ENCODE results near the gene FGR.

The FGR gene

GRCh38 chr1:27585684-27586083 is 49.3 kb downstream of the FGR start:
- DNase-seq (ENCODE audit: low spot score) = no peak

DNA sequence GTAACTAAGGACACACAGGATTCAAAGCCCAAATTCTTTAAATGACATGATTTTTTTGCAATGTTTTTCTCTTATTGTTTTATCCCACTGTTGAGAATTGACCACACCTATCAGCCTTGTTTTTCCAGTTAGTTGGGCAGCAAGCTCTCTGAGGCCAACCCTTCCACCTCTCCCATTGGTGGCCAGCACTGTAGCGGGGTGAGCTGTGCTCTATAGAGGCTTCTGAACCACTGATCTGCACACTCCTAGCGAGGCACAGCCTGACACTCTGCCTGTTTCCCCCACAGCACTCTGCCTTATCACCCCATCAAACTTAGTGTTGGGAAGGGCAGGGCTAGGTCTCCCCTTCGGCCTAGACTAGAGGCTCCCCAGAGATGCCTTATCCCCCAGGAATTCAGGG is 50.5 kb downstream of the FGR start:
- DNase-seq (ENCODE audit: low spot score) = no peak

- DNase-seq (ENCODE audit: low spot score) = no peak
Measured at GRCh38 chr1:27583479-27583878, 51.5 kb downstream of the FGR start.

DNA sequence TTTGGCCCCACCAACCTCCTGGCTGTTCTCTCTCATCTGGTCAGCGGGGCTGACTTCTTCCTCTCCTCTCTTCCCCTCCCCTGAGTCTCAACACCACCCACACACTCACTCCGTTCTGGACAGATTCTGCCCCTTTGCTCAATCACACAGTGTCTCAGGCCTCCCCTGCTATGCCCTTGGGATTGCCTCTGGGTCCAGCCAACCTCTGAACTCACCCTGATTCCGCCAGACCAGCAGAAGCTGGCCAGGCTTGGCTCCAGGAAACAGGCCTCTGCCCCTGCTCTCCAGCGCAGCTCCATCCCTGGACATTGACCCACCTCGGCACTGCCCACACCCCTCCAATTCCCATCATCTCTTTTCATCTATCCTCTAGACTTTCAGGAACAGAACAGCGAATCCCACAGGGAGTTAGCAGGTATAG is 53.2 kb downstream of the FGR start:
- DNase-seq (ENCODE audit: low spot score) = no peak

GRCh38 chr1:27577504-27578188 is 57.3 kb downstream of the FGR start:
- no peak for DNase-seq (ENCODE audit: low spot score)

GRCh38 chr1:27576806-27577227 is 58.2 kb downstream of the FGR start:
- DNase-seq (ENCODE audit: low spot score) = no peak

- DNase-seq (ENCODE audit: low spot score) = peak; percentile 63
Measured at GRCh38 chr1:27575840-27576331, 59.1 kb downstream of the FGR start.

GRCh38 chr1:27574871-27575831 is 59.8 kb downstream of the FGR start:
- DNase-seq (ENCODE audit: low spot score) = peak; percentile 44

DNA sequence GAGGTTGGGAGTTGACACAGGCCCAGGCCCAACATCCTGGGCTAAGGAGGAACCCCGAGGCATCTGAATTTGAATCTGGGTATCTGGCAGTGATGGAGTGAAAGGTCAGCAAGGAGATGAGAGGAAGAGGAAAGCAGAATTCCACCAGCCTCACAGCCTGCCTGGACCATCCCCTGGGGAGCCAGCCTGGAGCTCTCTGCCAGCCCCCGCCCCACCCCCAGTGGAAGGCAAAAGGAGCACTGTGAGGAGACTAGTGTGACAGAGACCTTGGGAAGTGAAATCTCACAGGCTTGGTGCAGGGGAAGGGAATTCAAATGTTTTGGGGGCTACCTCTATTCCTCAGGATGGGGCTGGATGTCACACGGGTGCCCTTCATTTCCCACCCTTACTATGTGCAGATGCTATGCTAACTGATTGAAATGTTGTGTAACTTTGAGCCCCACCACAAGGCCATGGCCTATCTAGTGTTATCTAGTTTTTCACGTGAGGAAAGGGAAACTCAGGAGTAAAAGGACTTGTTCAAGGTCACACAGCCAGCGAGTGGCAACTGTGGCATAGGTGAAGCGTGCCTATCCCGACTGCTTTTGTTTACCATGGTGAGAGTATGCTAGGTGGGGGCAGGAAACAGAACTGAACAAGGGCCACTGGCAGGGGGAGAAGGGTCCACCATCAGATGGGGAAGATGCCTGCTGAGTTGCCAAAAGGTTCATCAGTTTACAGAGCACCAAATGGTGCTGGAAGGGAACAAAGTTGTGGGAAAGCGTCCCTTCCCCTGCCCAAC is 60.8 kb downstream of the FGR start:
- no peak for DNase-seq (ENCODE audit: low spot score)

- no peak for DNase-seq (ENCODE audit: low spot score)
Measured at GRCh38 chr1:27572679-27573426, 62.1 kb downstream of the FGR start.

DNA sequence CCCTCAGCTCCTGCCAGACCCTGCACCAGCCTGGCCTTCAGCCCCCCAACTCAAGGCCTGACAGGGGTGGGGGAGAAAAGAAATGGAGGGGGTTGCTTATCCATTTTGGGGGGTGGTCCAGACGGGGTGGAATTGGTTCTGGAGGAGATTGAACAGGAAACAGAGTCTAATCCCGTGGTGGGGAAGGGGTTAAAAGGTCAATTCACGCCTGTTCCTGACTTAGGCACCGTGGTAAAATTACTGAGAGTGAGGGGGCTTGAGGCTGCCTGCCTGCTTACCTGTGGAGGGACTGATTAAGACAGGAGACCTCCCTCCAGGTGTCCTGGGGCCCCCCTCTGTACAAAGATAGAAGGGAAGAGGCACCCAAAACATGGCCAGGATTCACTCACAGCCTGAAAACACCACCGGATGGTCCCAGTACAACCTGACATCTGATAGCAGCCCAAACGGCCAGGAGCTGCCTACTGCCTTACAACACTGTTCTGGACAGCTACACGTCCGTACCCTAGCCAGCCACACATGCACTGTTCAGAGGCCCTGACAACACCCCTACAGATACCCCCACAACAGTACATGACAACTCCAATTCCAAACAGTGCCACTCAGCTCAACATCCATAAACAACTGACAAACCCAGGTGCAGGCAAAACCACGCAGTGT is 62.8 kb downstream of the FGR start:
- no peak for DNase-seq (ENCODE audit: low spot score)

- DNase-seq (ENCODE audit: low spot score) = no peak
Measured at GRCh38 chr1:27571439-27572018, 63.5 kb downstream of the FGR start.

DNA sequence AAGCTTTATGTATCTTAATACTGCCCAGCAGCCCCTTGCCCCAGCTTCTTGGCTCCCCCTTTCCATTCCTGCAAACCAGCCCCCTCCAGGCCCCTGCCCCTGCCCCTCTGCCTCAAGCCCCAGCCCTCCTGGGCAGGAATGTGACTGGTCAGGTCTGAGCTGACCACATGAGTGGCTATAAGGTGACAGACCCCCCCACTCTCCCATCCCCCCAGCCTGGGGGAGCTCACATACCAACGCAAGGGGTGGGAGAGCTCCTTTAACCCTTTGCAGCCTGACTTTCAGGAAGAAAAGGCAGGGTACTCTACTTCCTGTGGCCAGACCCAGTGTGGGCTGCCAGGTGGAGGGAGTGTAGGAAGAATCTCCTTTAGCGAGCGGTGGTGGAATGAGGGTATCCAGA is 64.2 kb downstream of the FGR start:
- no peak for DNase-seq (ENCODE audit: low spot score)

- DNase-seq (ENCODE audit: low spot score) = no peak
Measured at GRCh38 chr1:27570356-27570755, 64.6 kb downstream of the FGR start.

- no peak for DNase-seq (ENCODE audit: low spot score)
Measured at GRCh38 chr1:27569506-27570291, 65.3 kb downstream of the FGR start.

GRCh38 chr1:27569088-27569460 is 65.9 kb downstream of the FGR start:
- no peak for DNase-seq (ENCODE audit: low spot score)

DNA sequence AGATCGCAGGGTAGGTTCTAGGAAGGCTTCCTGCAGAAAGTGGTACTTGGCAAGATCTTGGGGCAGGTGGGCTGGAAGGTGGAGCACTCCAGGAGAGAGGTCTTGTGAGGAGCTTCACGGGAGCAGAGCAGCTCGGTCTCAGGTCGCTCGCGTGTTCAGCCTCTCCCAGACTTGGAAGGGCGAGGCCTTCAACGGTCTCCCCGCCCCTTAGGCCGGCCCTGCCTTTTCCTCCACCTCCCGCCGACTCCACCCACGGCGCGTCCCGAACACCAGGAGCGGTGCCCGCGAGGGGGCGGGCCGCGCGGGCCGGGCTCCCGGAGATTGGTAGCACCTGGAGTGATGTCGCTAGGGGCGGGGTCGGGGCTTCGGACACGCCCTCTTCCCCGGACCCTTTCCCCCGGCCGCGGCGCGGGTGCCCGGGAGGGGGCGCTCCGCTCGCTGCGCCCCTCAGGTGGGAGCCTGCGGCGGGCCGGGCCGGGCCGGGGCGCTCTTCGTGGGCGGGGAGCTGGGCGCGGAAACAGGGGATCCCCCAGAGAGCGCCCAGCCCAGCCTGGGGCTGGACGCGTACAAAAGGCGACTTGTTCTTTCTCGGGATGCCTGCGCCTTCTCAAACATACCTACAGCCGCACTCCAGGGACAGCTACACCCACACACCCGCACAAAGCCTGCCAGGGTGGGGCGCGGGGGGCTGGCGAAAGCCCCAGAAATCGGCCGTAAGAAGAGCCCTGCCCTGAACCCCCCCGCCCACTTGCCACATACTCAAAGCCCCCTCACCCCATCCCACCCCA is 66.5 kb downstream of the FGR start:
- DNase-seq (ENCODE audit: low spot score) = peak; percentile 96

DNA sequence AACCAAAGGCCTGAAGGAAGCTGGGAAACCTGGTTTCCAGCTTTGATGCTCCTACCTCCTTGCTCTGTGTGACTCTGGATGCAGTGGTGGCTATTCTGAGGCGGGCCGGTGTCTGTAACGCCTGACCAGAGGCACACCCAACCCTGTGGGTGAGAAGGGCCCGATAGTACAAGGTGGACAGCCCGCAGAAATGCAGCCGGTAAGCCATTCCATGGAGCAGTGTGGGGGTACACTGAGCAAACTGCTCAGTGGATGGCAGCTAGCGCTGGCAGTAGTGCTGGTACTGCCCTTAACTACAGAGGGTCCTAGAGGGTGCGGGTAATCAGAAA is 67.0 kb downstream of the FGR start:
- no peak for DNase-seq (ENCODE audit: low spot score)

DNA sequence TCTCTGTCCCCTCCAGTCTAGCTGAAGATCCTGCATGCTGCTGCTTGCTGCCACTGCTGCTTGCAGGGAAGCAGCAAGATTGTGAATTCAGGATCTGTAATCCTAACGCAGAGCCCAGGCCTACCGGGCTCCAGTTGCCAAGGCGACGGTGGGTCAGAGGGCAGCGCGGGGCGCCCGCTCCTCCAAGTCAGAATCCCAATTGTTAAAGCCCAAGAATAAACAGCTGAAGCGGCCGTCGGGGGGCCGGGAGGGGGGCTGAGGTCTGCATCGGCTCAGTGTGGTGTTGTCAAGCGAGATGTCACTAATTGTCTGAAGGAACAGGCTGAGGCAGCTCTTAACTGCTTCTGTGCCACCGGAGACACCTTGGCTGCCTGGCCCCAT is 67.8 kb downstream of the FGR start:
- no peak for DNase-seq (ENCODE audit: low spot score)

Data from germinal center (tissue), 1 donor.